ENCODE results near the gene ARPC5L.
"Not testable (repeated sequence)": the region's sequence is repeated elsewhere in the genome, so short reads cannot be mapped to it uniquely, and the experiment has no call there.

Gene ARPC5L

GRCh38 chr9:124830593-124830992 lies 31.3 kb upstream of the ARPC5L start:
- no peak for TF ChIP-seq CTCF (IDR thresholded peaks at IDR 0.05; ENCODE audit: insufficient read depth, low read length, poor library complexity, severe bottlenecking)
- DNase-seq (ENCODE audit: extremely low read depth, insufficient read length): no peak
- H3K36me3 ChIP-seq (ENCODE audit: control insufficient read depth, insufficient read depth, low read length): no peaks in the 10 kb centered on the region

GRCh38 chr9:124831642-124832364 lies 30.1 kb upstream of the ARPC5L start:
- DNase-seq (ENCODE audit: extremely low read depth, insufficient read length): no peak
- Histone ChIP-seq H3K4me3 (replicated peaks; ENCODE audit: low read depth, low read length) (no peak overlapping the region), H3K36me3 (ENCODE audit: control insufficient read depth, insufficient read depth, low read length) (no peaks in the 10 kb centered on the region), H3K27me3 (replicated peaks; ENCODE audit: control insufficient read depth, insufficient read depth, low read length) (no peaks in the 10 kb centered on the region)
- TF ChIP-seq CTCF (IDR thresholded peaks at IDR 0.05; ENCODE audit: insufficient read depth, low read length, poor library complexity, severe bottlenecking): no peak

More at GRCh38 chr9:124830593-124830992, 31.3 kb upstream of the ARPC5L start:
- Histone ChIP-seq H3K4me3 (replicated peaks; ENCODE audit: low read depth, low read length) (no peak overlapping the region), H3K27me3 (replicated peaks; ENCODE audit: control insufficient read depth, insufficient read depth, low read length) (no peaks in the 10 kb centered on the region)

- DNase-seq (ENCODE audit: extremely low read depth, insufficient read length): no peak
These were observed 27.3 kb upstream of the ARPC5L start for GRCh38 chr9:124834591-124834990.

GRCh38 chr9:124835026-124835557 lies 26.8 kb upstream of the ARPC5L start:
- no peak overlapping the region for H3K4me3 ChIP-seq (replicated peaks; ENCODE audit: low read depth, low read length)
- TF ChIP-seq CTCF (IDR thresholded peaks at IDR 0.05; ENCODE audit: insufficient read depth, low read length, poor library complexity, severe bottlenecking): no peak
- no peaks in the 10 kb centered on the region for H3K36me3 ChIP-seq (ENCODE audit: control insufficient read depth, insufficient read depth, low read length)
- no peaks in the 10 kb centered on the region for H3K27me3 ChIP-seq (replicated peaks; ENCODE audit: control insufficient read depth, insufficient read depth, low read length)
- no peak for DNase-seq (ENCODE audit: extremely low read depth, insufficient read length)

More at GRCh38 chr9:124834591-124834990, 27.3 kb upstream of the ARPC5L start:
- H3K36me3 ChIP-seq (ENCODE audit: control insufficient read depth, insufficient read depth, low read length): no peaks in the 10 kb centered on the region
- no peaks in the 10 kb centered on the region for H3K27me3 ChIP-seq (replicated peaks; ENCODE audit: control insufficient read depth, insufficient read depth, low read length)
- TF ChIP-seq CTCF (IDR thresholded peaks at IDR 0.05; ENCODE audit: insufficient read depth, low read length, poor library complexity, severe bottlenecking): no peak
- no peak overlapping the region for H3K4me3 ChIP-seq (replicated peaks; ENCODE audit: low read depth, low read length)

- not testable (repeated sequence) for H3K4me3 ChIP-seq (replicated peaks; ENCODE audit: low read depth, low read length); H3K27me3 ChIP-seq (replicated peaks; ENCODE audit: control insufficient read depth, insufficient read depth, low read length); H3K36me3 ChIP-seq (ENCODE audit: control insufficient read depth, insufficient read depth, low read length); DNase-seq (ENCODE audit: extremely low read depth, insufficient read length)
These were observed 23.8 kb upstream of the ARPC5L start for GRCh38 chr9:124838132-124838531.

GRCh38 chr9:124838567-124839275 lies 23.2 kb upstream of the ARPC5L start:
- DNase-seq (ENCODE audit: extremely low read depth, insufficient read length); H3K4me3 ChIP-seq (replicated peaks; ENCODE audit: low read depth, low read length); H3K36me3 ChIP-seq (ENCODE audit: control insufficient read depth, insufficient read depth, low read length); H3K27me3 ChIP-seq (replicated peaks; ENCODE audit: control insufficient read depth, insufficient read depth, low read length): not testable (repeated sequence)

Measured in GM06990 (cell line).